ENCODE data around the gene NAALADL2.

The NAALADL2 gene

DNA sequence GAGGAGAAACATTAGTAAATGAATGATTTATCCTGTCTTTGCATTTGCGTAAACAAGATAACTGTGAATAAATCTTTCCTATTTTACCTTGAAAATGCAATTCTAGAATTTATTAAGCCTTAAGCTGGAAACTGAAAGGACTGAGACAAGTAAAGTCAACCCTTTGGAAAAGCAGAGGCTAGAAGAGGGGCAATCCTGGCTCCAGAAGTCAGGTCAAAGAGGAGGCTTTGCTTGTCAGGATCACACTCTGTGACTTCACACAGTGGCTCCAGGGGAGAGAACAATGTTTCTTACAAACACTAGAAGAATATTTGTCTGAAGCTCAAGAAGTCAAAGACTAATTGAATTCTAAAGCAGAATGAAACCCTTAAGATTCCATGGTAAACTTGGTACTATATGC, 530.4 kb downstream of the NAALADL2 start:
- H3K27ac ChIP-seq, result no peak overlapping the region; the same call in 1 of the 2 replicates
- no peak for TF ChIP-seq ZFX (IDR thresholded peaks at IDR 0.05)
- TF ChIP-seq, protein P1, sequence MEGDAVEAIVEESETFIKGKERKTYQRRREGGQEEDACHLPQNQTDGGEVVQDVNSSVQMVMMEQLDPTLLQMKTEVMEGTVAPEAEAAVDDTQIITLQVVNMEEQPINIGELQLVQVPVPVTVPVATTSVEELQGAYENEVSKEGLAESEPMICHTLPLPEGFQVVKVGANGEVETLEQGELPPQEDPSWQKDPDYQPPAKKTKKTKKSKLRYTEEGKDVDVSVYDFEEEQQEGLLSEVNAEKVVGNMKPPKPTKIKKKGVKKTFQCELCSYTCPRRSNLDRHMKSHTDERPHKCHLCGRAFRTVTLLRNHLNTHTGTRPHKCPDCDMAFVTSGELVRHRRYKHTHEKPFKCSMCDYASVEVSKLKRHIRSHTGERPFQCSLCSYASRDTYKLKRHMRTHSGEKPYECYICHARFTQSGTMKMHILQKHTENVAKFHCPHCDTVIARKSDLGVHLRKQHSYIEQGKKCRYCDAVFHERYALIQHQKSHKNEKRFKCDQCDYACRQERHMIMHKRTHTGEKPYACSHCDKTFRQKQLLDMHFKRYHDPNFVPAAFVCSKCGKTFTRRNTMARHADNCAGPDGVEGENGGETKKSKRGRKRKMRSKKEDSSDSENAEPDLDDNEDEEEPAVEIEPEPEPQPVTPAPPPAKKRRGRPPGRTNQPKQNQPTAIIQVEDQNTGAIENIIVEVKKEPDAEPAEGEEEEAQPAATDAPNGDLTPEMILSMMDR (conservative IDR thresholded peaks at IDR 0.05), result no peak

DNA sequence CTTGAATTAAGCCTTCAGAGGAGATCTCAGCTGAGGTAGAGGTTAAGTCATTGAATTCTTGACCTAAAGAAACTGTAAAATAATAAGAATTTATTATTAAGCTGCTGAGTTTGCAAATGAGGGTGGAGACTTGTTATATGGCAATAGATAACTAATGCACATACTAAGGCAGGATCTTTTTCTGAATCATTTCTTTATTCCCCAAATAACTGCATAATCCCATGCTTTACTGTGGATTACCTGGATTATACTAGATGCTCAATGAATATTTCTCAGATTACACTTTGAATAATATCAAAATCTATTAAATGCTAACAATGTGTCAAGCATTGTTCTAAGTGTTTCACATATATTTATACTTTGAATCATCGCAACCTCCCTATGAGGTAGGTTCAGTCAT, 532.5 kb downstream of the NAALADL2 start:
- no peak overlapping the region for H3K27ac ChIP-seq
- TF ChIP-seq ZFX (IDR thresholded peaks at IDR 0.05), result no peak
- TF ChIP-seq, protein P1 (conservative IDR thresholded peaks at IDR 0.05), result no peak

DNA sequence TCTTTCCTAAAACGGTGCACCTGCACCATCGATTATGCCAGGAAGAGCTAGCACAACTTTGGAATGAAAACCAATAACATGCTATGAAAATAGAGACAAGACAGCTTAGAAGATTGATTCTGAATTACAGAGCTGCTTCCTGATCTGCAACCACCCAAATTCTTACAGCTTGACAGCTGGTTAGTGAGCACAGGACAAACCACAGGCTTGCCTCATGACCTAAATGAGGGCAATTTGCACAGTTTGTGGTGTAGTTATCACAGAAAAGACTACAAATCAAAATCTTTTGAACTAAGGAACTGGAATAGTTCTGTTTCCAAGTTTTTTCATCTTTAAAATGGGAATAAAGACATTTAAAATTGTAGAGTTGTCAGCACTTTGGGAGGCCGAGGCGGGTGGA, 533.5 kb downstream of the NAALADL2 start:
- H3K27ac ChIP-seq, result no peak overlapping the region
- TF ChIP-seq ZFX (IDR thresholded peaks at IDR 0.05), result no peak
- TF ChIP-seq, protein P1 (conservative IDR thresholded peaks at IDR 0.05), result no peak

DNA sequence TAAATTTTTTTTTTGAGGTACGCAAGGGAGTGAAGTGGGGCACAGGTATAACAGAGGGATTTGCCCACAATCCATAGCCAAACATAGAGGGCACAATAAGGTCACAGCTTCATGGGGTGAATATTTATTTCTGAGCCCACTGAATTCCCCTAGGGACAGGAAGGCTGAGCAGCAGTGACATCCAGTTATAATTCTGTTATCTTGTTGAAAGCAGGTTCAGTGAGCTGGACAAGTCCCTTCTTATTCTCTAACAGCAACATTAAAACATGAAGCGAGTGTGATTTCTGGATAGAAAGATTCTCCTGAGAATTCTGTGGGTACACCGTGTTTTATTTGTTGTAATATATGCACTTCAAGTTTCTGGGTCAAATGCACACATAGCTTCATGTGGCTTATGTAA, 538.2 kb downstream of the NAALADL2 start:
- H3K27ac ChIP-seq, result no peak overlapping the region
- no peak for TF ChIP-seq ZFX (IDR thresholded peaks at IDR 0.05)
- TF ChIP-seq, protein P1 (conservative IDR thresholded peaks at IDR 0.05), result no peak

DNA sequence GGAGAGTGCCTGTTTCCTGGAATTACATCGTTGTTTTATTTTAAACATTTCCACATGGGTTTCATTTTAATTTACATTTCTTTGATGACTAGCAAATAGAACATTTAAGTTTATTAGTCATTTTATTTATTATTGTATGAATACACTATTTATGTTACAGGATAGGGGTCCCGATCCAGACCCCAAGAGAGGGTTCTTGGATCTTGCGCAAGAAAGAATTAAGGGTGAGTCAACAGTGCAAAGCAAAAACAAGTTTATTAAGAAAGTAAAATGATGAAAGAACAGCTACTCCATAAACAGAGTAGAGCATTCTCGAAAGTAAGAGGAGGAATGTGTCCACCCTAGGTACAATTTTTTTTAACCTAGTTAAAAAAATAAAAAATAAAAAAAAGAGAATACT, 539.5 kb downstream of the NAALADL2 start:
- TF ChIP-seq ZFX (IDR thresholded peaks at IDR 0.05), result no peak
- TF ChIP-seq, protein P1 (conservative IDR thresholded peaks at IDR 0.05), result no peak
- H3K27ac ChIP-seq, result no peak overlapping the region

DNA sequence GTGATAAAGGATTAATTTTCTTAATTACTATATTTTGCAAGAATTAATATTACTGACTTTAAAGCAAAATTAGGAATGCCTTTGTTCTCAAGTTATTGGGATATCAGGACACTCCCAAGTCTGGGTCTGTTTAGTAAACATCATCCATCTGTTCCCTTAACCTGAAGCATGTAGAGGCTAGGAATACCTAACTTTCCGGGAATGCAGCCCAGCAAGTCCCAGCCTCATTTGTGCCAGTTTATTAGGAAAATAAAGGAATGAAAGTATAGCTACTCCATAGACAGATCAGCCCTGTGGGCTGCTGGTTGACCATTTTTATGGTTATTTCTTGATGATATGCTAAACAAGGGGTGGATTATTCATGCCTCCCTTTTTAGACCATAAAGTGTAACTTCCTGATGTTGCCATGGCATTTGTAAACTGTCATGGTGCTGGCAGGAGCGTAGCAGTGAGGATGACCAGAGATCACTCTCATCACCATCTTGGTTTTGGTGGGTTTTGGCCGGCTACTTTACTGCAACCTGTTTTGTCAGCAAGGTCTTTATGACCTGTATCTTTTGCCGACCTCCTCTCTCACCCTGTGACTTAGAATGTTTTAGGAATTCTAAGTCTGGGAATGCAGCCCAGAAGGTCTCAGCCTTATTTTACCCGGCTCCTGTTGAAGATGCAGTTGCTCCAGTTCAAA, 540.2 kb downstream of the NAALADL2 start:
- TF ChIP-seq ZFX (IDR thresholded peaks at IDR 0.05), result no peak
- TF ChIP-seq, protein P1 (conservative IDR thresholded peaks at IDR 0.05), result no peak
- H3K27ac ChIP-seq, result no peak overlapping the region; the same call in 1 of the 2 replicates

DNA sequence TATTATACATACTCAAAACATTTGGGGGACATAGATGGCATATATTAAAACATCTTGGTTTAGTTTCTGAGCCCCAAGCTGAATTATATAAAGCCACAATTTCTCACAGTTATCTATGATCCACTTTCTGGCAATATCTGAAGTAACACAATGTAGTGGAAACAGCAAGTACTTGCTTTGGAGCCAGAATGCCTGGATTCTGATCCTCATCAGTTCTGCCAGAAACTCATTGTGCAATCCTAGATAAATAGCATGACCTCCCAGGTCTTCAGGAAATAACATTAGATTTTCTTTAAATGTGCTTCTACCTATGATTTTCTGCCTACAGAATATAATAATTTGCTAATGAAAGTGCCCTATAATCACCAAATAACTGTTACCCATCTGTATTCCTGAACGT, 544.9 kb downstream of the NAALADL2 start:
- TF ChIP-seq, protein P1 (conservative IDR thresholded peaks at IDR 0.05), result no peak
- no peak for TF ChIP-seq ZFX (IDR thresholded peaks at IDR 0.05)
- H3K27ac ChIP-seq, result no peak overlapping the region
